Gastroesophageal sphincter (tissue), 4 donors: ENCODE data around the gene PCGF2. TPM values are rescaled to one million over a fixed set of nuclear protein-coding genes. Genes with fewer than 3 reads are reported as not detected.

Source experiments
- ATAC-seq: fragments of 150-250 bp; one replicate; pipeline ENCODE4 v1.9.1; 2016; ENCODE audit warnings: mild to moderate bottlenecking, moderate library complexity
- H3K27ac ChIP-seq, 4 donors: fragments of 200-600 bp; sonication (generic) in 3 of 4; 1 replicate in 3 of 4; 2 replicates in 1 of 4; pipeline ENCODE4 v1.5.1; 2016 to 2019
- H3K27me3 ChIP-seq: fragments of 200-600 bp; sonication (generic); one replicate; pipeline ENCODE4 v1.5.1; 2019
- H3K36me3 ChIP-seq, 2 donors: fragments of 200-600 bp; sonication (generic); one replicate each; pipeline ENCODE4 v1.5.1; 2019; ENCODE audit warnings: control low read depth in 1 of 2
- H3K4me1 ChIP-seq, 3 donors: fragments of 200-600 bp; sonication (generic); 1 replicate in 2 of 3; 2 replicates in 1 of 3; pipeline ENCODE4 v1.5.1; 2016 to 2019; ENCODE audit warnings: control low read depth in 2 of 3
- H3K4me3 ChIP-seq, 2 donors: fragments of 200-600 bp; sonication (generic); one replicate each; pipeline ENCODE4 v1.5.1; 2019; ENCODE audit warnings: mild to moderate bottlenecking in 1 of 2, moderate library complexity in 1 of 2
- H3K9me3 ChIP-seq, 3 donors: fragments of 200-600 bp; sonication (generic); one replicate each; pipeline ENCODE4 v1.5.1; 2017 to 2019; ENCODE audit warnings: control low read depth in 2 of 3
- CTCF ChIP-seq, 4 experiments: fragments of 200-600 bp in 2 of 4; fragments of 450-650 bp in 2 of 4; sonication (generic) in 1 of 4; IDR thresholded peaks; one replicate each; pipeline ENCODE4 v1.5.1; 2017 to 2019; ENCODE audit warnings: antibody characterized with exemption in 4 of 4, mild to moderate bottlenecking in 2 of 4, moderate library complexity in 2 of 4
- EP300 ChIP-seq: sonication (generic); formaldehyde crosslinking; IDR thresholded peaks from one replicate; pipeline ENCODE4 v1.6.1; 2017; ENCODE audit warnings: antibody characterized with exemption, mild to moderate bottlenecking
- POLR2A ChIP-seq, 2 donors: fragments of 450-650 bp; IDR thresholded peaks; one replicate each; pipeline ENCODE4 v1.6.1; 2017; ENCODE audit warnings: antibody characterized with exemption in 2 of 2, mild to moderate bottlenecking in 2 of 2, moderate library complexity in 1 of 2
- POLR2AphosphoS5 ChIP-seq: sonication (generic); formaldehyde crosslinking; IDR thresholded peaks from one replicate; pipeline ENCODE4 v1.6.1; 2017; ENCODE audit warnings: antibody characterized with exemption
- WGBS, 2 donors: methylation state at CpG; one replicate each; pipeline ENCODE4 v1.1.5; 2018; ENCODE audit warnings: low coverage in 1 of 2; 5-methylcytosine and 5-hydroxymethylcytosine counted together
- total RNA-seq, 4 donors: library from RNA; depleted of rRNA; stranded (reverse); fragments of >200 nt; gene quantifications; one replicate each; pipeline ENCODE4 v1.1.0, GENCODE V29; 2016

The PCGF2 gene
- total RNA-seq, 4 donors from 2014 or later: 6.4 to 13.0 (median 9.7) TPM

- no peaks in the 10 kb centered on the region for H3K9me3 ChIP-seq
- H3K27me3 ChIP-seq: no peaks in the 10 kb centered on the region
- TF ChIP-seq CTCF (IDR thresholded peaks at IDR 0.05) (peak in 2 of 4 experiments; percentile 2 to 35), POLR2A (IDR thresholded peaks at IDR 0.05) (peak; percentile 61 to 62), EP300 (no peak), POLR2AphosphoS5 (peak; percentile 71)
- peaks cover 0 to 6% of the 10 kb centered on the region in 2 donors for H3K36me3 ChIP-seq
- peak; percentile 44 for ATAC-seq
- H3K4me1 ChIP-seq: peaks cover 0 to 86% (median 30%) of the 10 kb centered on the region in 3 donors
- 0% methylated on average over 3 of the region's 79 CpGs; no CpG with 5 or more reads in 1 of the 2 donors for WGBS, 2 donors
- H3K4me3 ChIP-seq: peak overlapping the region; percentile 92
- H3K27ac ChIP-seq: peak overlapping the region; percentile 78 to 95 (median 88)
Observed at GRCh38 chr17:38749223-38750043, 1.3 kb upstream of the PCGF2 start.

- peak overlapping the region; percentile 92 for H3K4me3 ChIP-seq
- H3K27ac ChIP-seq: peak overlapping the region; percentile 78 to 95 (median 88)
- peaks cover 0 to under 1% of the 10 kb centered on the region in 2 donors for H3K36me3 ChIP-seq
- H3K9me3 ChIP-seq: no peaks in the 10 kb centered on the region
- WGBS, 2 donors: no CpG with 5 or more reads among the region's 32 CpGs
- no peak for ATAC-seq
- TF ChIP-seq CTCF (IDR thresholded peaks at IDR 0.05) (no peak), EP300 (no peak), POLR2AphosphoS5 (no peak), POLR2A (IDR thresholded peaks at IDR 0.05) (no peak)
- H3K4me1 ChIP-seq: peaks cover 0 to 86% (median 26%) of the 10 kb centered on the region in 3 donors
- H3K27me3 ChIP-seq: no peaks in the 10 kb centered on the region
Observed at GRCh38 chr17:38748892-38749222, 721 bp upstream of the PCGF2 start.

- TF ChIP-seq CTCF (IDR thresholded peaks at IDR 0.05) (peak in 1 of 4 experiments; percentile 40), POLR2AphosphoS5 (no peak)
- Histone ChIP-seq H3K9me3 (no peaks in the 10 kb centered on the region), H3K4me3 (peak overlapping the region; percentile 92), H3K27ac (peak overlapping the region; percentile 68 to 95 (median 88)), H3K4me1 (peaks cover 0 to 89% (median 28%) of the 10 kb centered on the region in 3 donors), H3K36me3 (no peaks in the 10 kb centered on the region), H3K27me3 (no peaks in the 10 kb centered on the region)
- 0 to 2% methylated on average over 6 to 20 of the region's 64 CpGs for WGBS, 2 donors
- no peak for ATAC-seq
Observed at GRCh38 chr17:38747463-38748148, 530 bp downstream of the PCGF2 start.

GRCh38 chr17:38746849-38747462 is 1.2 kb downstream of the PCGF2 start:
- TF ChIP-seq EP300 (no peak), POLR2A (IDR thresholded peaks at IDR 0.05) (no peak), POLR2AphosphoS5 (no peak), CTCF (IDR thresholded peaks at IDR 0.05) (no peak)
- H3K27ac ChIP-seq: peak overlapping the region; percentile 68 to 95 (median 88)

More at GRCh38 chr17:38746849-38747462, 1.2 kb downstream of the PCGF2 start:
- H3K27me3 ChIP-seq: no peaks in the 10 kb centered on the region
- peak overlapping the region; percentile 92 for H3K4me3 ChIP-seq
- H3K9me3 ChIP-seq: no peaks in the 10 kb centered on the region
- H3K36me3 ChIP-seq: no peaks in the 10 kb centered on the region
- no peak for ATAC-seq
- peaks cover 0 to 91% (median 33%) of the 10 kb centered on the region in 3 donors for H3K4me1 ChIP-seq
- WGBS, 2 donors: 2 to 13% methylated on average over 3 to 6 of the region's 21 CpGs
